OCI-LY7 (cell line): ENCODE measurements around the gene FERMT3. TPM values are rescaled to one million over a fixed set of nuclear protein-coding genes. Genes with fewer than 3 reads are reported as not detected.
A peak's percentile ranks its signal among the peaks of the same experiment; 100 is the strongest.

Source experiments
- BruUV-seq: library from RNA; stranded (reverse); fragments of 400-500 nt; replicated peaks from 2 replicates; lab custom pipeline; 2021; lab: Mats Ljungman, UMichigan
- CTCF ChIA-PET: fragments of 300-600 bp; sonication (Branson Sonifier 250); formaldehyde crosslinking; loops from one replicate; lab custom pipeline; 2022; ENCODE audit warnings: antibody characterized with exemption; ENCODE audit not compliant: unreplicated experiment; lab: Charles Lee
- POLR2A ChIA-PET: fragments of 300-600 bp; sonication (Branson Sonifier 250); formaldehyde crosslinking; loops from one replicate; lab custom pipeline; 2022; ENCODE audit warnings: antibody characterized with exemption; lab: Charles Lee
- DNase-seq: peaks from one replicate; pipeline ENCODE4 v3.0.0-alpha.2; 2015; ENCODE audit warnings: low spot score
- H2AFZ ChIP-seq: fragments of 200-600 bp; sonication (generic), shearing (Covaris generic); 2 replicates; pipeline ENCODE4 v1.6.1; 2014; ENCODE audit warnings: mild to moderate bottlenecking, antibody characterized with exemption, low read length, moderate library complexity
- H3K27ac ChIP-seq: fragments of 200-600 bp; sonication (generic); 2 replicates; pipeline ENCODE4 v1.5.1; 2014; ENCODE audit warnings: mixed run types, low read depth, mild to moderate bottlenecking, moderate library complexity, low read length, inconsistent platforms; ENCODE audit not compliant: poor library complexity, severe bottlenecking
- H3K36me3 ChIP-seq: fragments of 200-600 bp; sonication (generic); 2 replicates; pipeline ENCODE4 v1.6.1; 2014; ENCODE audit warnings: mild to moderate bottlenecking, antibody characterized with exemption, low read length, moderate library complexity, mixed read lengths; ENCODE audit not compliant: insufficient read depth
- H3K4me1 ChIP-seq: fragments of 200-600 bp; sonication (generic); 2 replicates; pipeline ENCODE4 v1.5.1; 2014; ENCODE audit warnings: mild to moderate bottlenecking, low read length; ENCODE audit not compliant: insufficient read depth, poor library complexity, severe bottlenecking
- H3K4me2 ChIP-seq: fragments of 200-600 bp; sonication (generic); 2 replicates; pipeline ENCODE4 v1.6.1; 2014; ENCODE audit warnings: mild to moderate bottlenecking, low read length
- H3K4me3 ChIP-seq: fragments of 200-600 bp; sonication (generic); 2 replicates; pipeline ENCODE4 v1.5.1; 2014; ENCODE audit warnings: mild to moderate bottlenecking, low read depth, low read length; ENCODE audit not compliant: poor library complexity, severe bottlenecking
- H3K79me2 ChIP-seq: fragments of 200-600 bp; sonication (generic); 2 replicates; pipeline ENCODE4 v1.6.1; 2016; ENCODE audit warnings: low read depth, mild to moderate bottlenecking, low read length, moderate library complexity, mixed read lengths; ENCODE audit not compliant: insufficient read depth
- H3K9me2 ChIP-seq: fragments of 200-600 bp; sonication (generic); 2 replicates; pipeline ENCODE4 v1.6.1; 2016; ENCODE audit warnings: mild to moderate bottlenecking, low read length, mixed read lengths; ENCODE audit not compliant: insufficient read depth
- H3K9me3 ChIP-seq: fragments of 200-600 bp; sonication (generic); 2 replicates; pipeline ENCODE4 v1.6.1; 2014; ENCODE audit warnings: mild to moderate bottlenecking, mixed run types, low read length, mixed read lengths
- H4K20me1 ChIP-seq: fragments of 200-600 bp; sonication (generic); 2 replicates; pipeline ENCODE4 v1.6.1; 2014; ENCODE audit warnings: mild to moderate bottlenecking, antibody characterized with exemption, low read length, moderate library complexity, mixed read lengths; ENCODE audit not compliant: insufficient read depth
- CTCF ChIP-seq: fragments of 200-600 bp; sonication (generic); conservative IDR thresholded peaks from 2 replicates; pipeline ENCODE4 v1.5.1; 2014; ENCODE audit warnings: mild to moderate bottlenecking, antibody characterized with exemption, low read length, moderate library complexity, mixed read lengths
- EZH2phosphoT487 ChIP-seq: fragments of 200-600 bp; sonication (generic); IDR thresholded peaks from 2 replicates; pipeline ENCODE4 v1.6.1; 2018; ENCODE audit warnings: low read depth, borderline replicate concordance, mild to moderate bottlenecking, mixed run types, antibody characterized with exemption, low read length, moderate library complexity, mixed read lengths
- intact Hi-C: fragments of 100-400 bp; cut with micrococcal nuclease; formaldehyde crosslinking; loops from one replicate; pipeline ENCODE4 v1.10.0; 2022; ENCODE audit not compliant: unreplicated experiment
- total RNA-seq, 2 experiments: library from RNA; depleted of rRNA in 1 of 2; stranded (reverse); fragments of >200 nt in 1 of 2; shearing (Covaris generic) in 1 of 2; gene quantifications; 2 replicates each; pipeline ENCODE4 v1.2.3, GENCODE V29; 2014 to 2022

The FERMT3 gene
- total RNA-seq, 2 experiments from 2014 or later = 120 to 201 TPM

GRCh38 chr11:64202992-64203391 is 3.5 kb upstream of the FERMT3 start:
- no peak overlapping the region for H2AFZ ChIP-seq
- H3K27ac ChIP-seq = no peak overlapping the region
- no peaks in the 10 kb centered on the region for H3K9me2 ChIP-seq
- peaks cover 71% of the 10 kb centered on the region for H3K36me3 ChIP-seq
- intact Hi-C loops = loop anchor here (5.0 kb wide), 1 partner anchor 84 kb away; the partner anchor contains the start of gene GPR137
- no peak for DNase-seq
- TF ChIP-seq EZH2phosphoT487 (no peak), CTCF (no peak)
- no peak overlapping the region for H3K4me3 ChIP-seq
- no peak overlapping the region for H3K4me2 ChIP-seq
- no peaks in the 10 kb centered on the region for H3K9me3 ChIP-seq
- ChIA-PET POLR2A (no interaction called here), CTCF (no interaction called here)
- peaks cover 10% of the 10 kb centered on the region; the same call in 1 of the 2 replicates for H3K79me2 ChIP-seq
- H3K4me1 ChIP-seq = peaks cover 27% of the 10 kb centered on the region
- no peaks in the 10 kb centered on the region for H4K20me1 ChIP-seq
- no TSS peak for BruUV-seq

GRCh38 chr11:64203421-64204079 is 3.0 kb upstream of the FERMT3 start:
- TF ChIP-seq CTCF (no peak), EZH2phosphoT487 (no peak)
- H3K9me2 ChIP-seq = no peaks in the 10 kb centered on the region
- H3K4me3 ChIP-seq = no peak overlapping the region
- peaks cover 77% of the 10 kb centered on the region for H3K36me3 ChIP-seq
- H3K27ac ChIP-seq = no peak overlapping the region
- H4K20me1 ChIP-seq = no peaks in the 10 kb centered on the region
- DNase-seq = no peak
- ChIA-PET POLR2A (interaction anchor here (1.1 to 4.2 kb wide), 2 partner anchors 18 to 20 kb away, joined by 4 to 28 read pairs; partner anchors contain the start of gene STIP1), CTCF (interaction anchor here (1.0 kb wide), 1 partner anchor 39 kb away, joined by 3 read pairs; no protein-coding TSS in a partner anchor)
- intact Hi-C loops = loop anchor here (1.0 to 5.0 kb wide), 3 partner anchors 66 to 101 kb away; partner anchors contain the start of gene GPR137
- H3K79me2 ChIP-seq = peaks cover 16% of the 10 kb centered on the region; the same call in 1 of the 2 replicates
- no peak overlapping the region for H2AFZ ChIP-seq
- no TSS peak for BruUV-seq
- H3K4me1 ChIP-seq = peaks cover 32% of the 10 kb centered on the region
- H3K4me2 ChIP-seq = no peak overlapping the region
- no peaks in the 10 kb centered on the region for H3K9me3 ChIP-seq

GRCh38 chr11:64204080-64204440 is 2.5 kb upstream of the FERMT3 start:
- H3K4me2 ChIP-seq = no peak overlapping the region
- H3K9me3 ChIP-seq = no peaks in the 10 kb centered on the region
- CTCF ChIA-PET = interaction anchor here (1.0 to 2.6 kb wide), 2 partner anchors 38 to 100 kb away, joined by 3 to 14 read pairs; no protein-coding TSS in a partner anchor
- TSS peak; percentile 86 for BruUV-seq
- H3K79me2 ChIP-seq = peaks cover 17% of the 10 kb centered on the region; the same call in 1 of the 2 replicates
- H3K36me3 ChIP-seq = peaks cover 82% of the 10 kb centered on the region
- peaks cover 35% of the 10 kb centered on the region for H3K4me1 ChIP-seq
- TF ChIP-seq EZH2phosphoT487 (no peak), CTCF (no peak)
- no peak overlapping the region for H2AFZ ChIP-seq
- no peaks in the 10 kb centered on the region for H4K20me1 ChIP-seq
- POLR2A ChIA-PET = interaction anchor here (1.1 to 5.1 kb wide), 5 partner anchors 14 to 37 kb away, joined by 3 to 29 read pairs (median 27); partner anchors contain the start of genes FKBP2, NUDT22, STIP1 and TRPT1
- intact Hi-C loops = loop anchor here (1.0 to 5.0 kb wide), 3 partner anchors 65 to 100 kb away; partner anchors contain the start of gene GPR137
- no peaks in the 10 kb centered on the region for H3K9me2 ChIP-seq
- H3K4me3 ChIP-seq = no peak overlapping the region
- peak overlapping the region; percentile 96 for H3K27ac ChIP-seq
- no peak for DNase-seq
